GM23338 (cell line): Measurements from ENCODE around the gene EPS8.

ENCODE experiments used
- CREB1 ChIP-seq: fragments of 250-450 bp; sonication (Bioruptor Pico); IDR thresholded peaks from 2 replicates; pipeline ENCODE4 v1.5.0; 2020; ENCODE audit warnings: low read depth, mild to moderate bottlenecking, moderate library complexity
- EZH2 ChIP-seq: fragments of 200-600 bp; sonication (generic); IDR thresholded peaks from one replicate; pipeline ENCODE4 v1.8.0; 2017; ENCODE audit warnings: antibody characterized with exemption, mild to moderate bottlenecking, low read depth; ENCODE audit not compliant: unreplicated experiment
- EZH2phosphoT487 ChIP-seq: fragments of 200-600 bp; sonication (generic); IDR thresholded peaks from one replicate; pipeline ENCODE4 v1.8.1; 2018; ENCODE audit warnings: antibody characterized with exemption; ENCODE audit not compliant: unreplicated experiment
- JUNB ChIP-seq: IDR thresholded peaks from one replicate; pipeline ENCODE4 v1.6.1; 2016; ENCODE audit warnings: antibody characterized with exemption; ENCODE audit not compliant: unreplicated experiment
- POLR2AphosphoS5 ChIP-seq: IDR thresholded peaks from 2 replicates; pipeline ENCODE4 v1.6.1; 2016; ENCODE audit warnings: antibody characterized with exemption, low read depth
- STAT1 ChIP-seq: IDR thresholded peaks from one replicate; pipeline ENCODE4 v1.6.1; 2016; ENCODE audit warnings: antibody characterized with exemption; ENCODE audit not compliant: unreplicated experiment
- ZNF114 ChIP-seq: fragments of 250-450 bp; sonication (Bioruptor Pico); IDR thresholded peaks from 2 replicates; pipeline ENCODE4 v1.5.0; 2020; ENCODE audit warnings: mild to moderate bottlenecking, moderate library complexity
- ZNF331 ChIP-seq: fragments of 250-450 bp; sonication (Bioruptor Pico); IDR thresholded peaks from 2 replicates; pipeline ENCODE4 v1.5.0; 2020; ENCODE audit warnings: low read depth, mild to moderate bottlenecking, moderate library complexity
- TF ChIP-seq, protein P1 (sequence below), 2 experiments: fragments of 200-600 bp in 1 of 2; sonication (generic) in 1 of 2; conservative IDR thresholded peaks; 2 replicates each; pipeline versions ENCODE4 v1.5.1 to v1.6.1; 2016 to 2017; ENCODE audit warnings: antibody characterized with exemption in 2 of 2, low read depth in 2 of 2, mild to moderate bottlenecking in 2 of 2, moderate library complexity in 1 of 2
- TF ChIP-seq, protein P2 (sequence below): IDR thresholded peaks from one replicate; pipeline ENCODE4 v1.6.1; 2018; ENCODE audit warnings: antibody characterized with exemption; ENCODE audit not compliant: unreplicated experiment

DNA sequence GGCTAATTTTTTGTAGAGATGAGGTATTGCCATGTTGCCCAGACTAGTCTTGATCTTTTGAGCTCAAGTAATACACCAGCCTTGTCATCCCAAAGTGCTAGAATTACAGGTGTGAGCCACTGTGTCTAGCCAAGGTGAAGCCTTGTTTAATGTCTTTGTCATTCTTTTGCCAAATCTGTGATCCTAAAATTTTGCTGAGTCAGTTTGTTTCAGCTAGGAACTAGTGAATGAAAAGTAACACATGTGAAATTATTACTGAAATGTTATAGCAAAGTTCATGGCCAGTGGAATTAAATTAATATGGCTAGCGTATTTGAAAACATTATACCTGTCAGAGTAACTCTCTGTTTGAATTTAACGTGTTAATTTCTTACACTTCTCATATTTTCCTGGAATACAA lies 26.5 kb upstream of the EPS8 start:
- TF ChIP-seq EZH2 (no peak), STAT1 (no peak), ZNF331 (no peak), JUNB (no peak), POLR2AphosphoS5 (no peak), ZNF114 (CRISPR knock-in tag) (no peak), EZH2phosphoT487 (no peak), CREB1 (CRISPR knock-in tag) (no peak)
- TF ChIP-seq, protein P1, sequence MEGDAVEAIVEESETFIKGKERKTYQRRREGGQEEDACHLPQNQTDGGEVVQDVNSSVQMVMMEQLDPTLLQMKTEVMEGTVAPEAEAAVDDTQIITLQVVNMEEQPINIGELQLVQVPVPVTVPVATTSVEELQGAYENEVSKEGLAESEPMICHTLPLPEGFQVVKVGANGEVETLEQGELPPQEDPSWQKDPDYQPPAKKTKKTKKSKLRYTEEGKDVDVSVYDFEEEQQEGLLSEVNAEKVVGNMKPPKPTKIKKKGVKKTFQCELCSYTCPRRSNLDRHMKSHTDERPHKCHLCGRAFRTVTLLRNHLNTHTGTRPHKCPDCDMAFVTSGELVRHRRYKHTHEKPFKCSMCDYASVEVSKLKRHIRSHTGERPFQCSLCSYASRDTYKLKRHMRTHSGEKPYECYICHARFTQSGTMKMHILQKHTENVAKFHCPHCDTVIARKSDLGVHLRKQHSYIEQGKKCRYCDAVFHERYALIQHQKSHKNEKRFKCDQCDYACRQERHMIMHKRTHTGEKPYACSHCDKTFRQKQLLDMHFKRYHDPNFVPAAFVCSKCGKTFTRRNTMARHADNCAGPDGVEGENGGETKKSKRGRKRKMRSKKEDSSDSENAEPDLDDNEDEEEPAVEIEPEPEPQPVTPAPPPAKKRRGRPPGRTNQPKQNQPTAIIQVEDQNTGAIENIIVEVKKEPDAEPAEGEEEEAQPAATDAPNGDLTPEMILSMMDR (conservative IDR thresholded peaks at IDR 0.05; ENCODE audit: low read depth in 2 of 2), result no peak
- TF ChIP-seq, protein P2, sequence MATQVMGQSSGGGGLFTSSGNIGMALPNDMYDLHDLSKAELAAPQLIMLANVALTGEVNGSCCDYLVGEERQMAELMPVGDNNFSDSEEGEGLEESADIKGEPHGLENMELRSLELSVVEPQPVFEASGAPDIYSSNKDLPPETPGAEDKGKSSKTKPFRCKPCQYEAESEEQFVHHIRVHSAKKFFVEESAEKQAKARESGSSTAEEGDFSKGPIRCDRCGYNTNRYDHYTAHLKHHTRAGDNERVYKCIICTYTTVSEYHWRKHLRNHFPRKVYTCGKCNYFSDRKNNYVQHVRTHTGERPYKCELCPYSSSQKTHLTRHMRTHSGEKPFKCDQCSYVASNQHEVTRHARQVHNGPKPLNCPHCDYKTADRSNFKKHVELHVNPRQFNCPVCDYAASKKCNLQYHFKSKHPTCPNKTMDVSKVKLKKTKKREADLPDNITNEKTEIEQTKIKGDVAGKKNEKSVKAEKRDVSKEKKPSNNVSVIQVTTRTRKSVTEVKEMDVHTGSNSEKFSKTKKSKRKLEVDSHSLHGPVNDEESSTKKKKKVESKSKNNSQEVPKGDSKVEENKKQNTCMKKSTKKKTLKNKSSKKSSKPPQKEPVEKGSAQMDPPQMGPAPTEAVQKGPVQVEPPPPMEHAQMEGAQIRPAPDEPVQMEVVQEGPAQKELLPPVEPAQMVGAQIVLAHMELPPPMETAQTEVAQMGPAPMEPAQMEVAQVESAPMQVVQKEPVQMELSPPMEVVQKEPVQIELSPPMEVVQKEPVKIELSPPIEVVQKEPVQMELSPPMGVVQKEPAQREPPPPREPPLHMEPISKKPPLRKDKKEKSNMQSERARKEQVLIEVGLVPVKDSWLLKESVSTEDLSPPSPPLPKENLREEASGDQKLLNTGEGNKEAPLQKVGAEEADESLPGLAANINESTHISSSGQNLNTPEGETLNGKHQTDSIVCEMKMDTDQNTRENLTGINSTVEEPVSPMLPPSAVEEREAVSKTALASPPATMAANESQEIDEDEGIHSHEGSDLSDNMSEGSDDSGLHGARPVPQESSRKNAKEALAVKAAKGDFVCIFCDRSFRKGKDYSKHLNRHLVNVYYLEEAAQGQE, result no peak
